Activated naive CD4-positive, alpha-beta T cell treated with anti-CD3 and anti-CD28 coated beads for 36 hours (primary cell): ENCODE data around the gene GRK2. TPM values are rescaled to one million over a fixed set of nuclear protein-coding genes. Genes with fewer than 3 reads are reported as not detected.

Experiments used
- CTCF ChIA-PET: fragments of 350-600 bp; sonication (Branson Sonifier 250); formaldehyde crosslinking; loops from one replicate; lab custom pipeline; 2021; ENCODE audit warnings: antibody characterized with exemption; lab: Charles Lee
- DNase-seq: peaks from one replicate; pipeline ENCODE4 v3.0.0-alpha.2; 2020
- H3K27ac Mint-ChIP-seq: one replicate; pipeline ENCODE4 v1.8.0; 2021; ENCODE audit warnings: mild to moderate bottlenecking, mixed read lengths
- H3K27me3 Mint-ChIP-seq: one replicate; pipeline ENCODE4 v1.8.0; 2021; ENCODE audit warnings: low read depth, mixed read lengths
- H3K36me3 Mint-ChIP-seq: one replicate; pipeline ENCODE4 v1.8.0; 2021; ENCODE audit warnings: low read depth, mixed read lengths
- H3K4me1 Mint-ChIP-seq: one replicate; pipeline ENCODE4 v1.8.0; 2021; ENCODE audit warnings: low read depth, mixed read lengths
- H3K4me3 Mint-ChIP-seq: one replicate; pipeline ENCODE4 v1.8.0; 2021; ENCODE audit warnings: mild to moderate bottlenecking, moderate library complexity, mixed read lengths
- H3K9me3 Mint-ChIP-seq: one replicate; pipeline ENCODE4 v1.8.0; 2021; ENCODE audit warnings: mixed read lengths
- intact Hi-C: fragments of 100-400 bp; cut with micrococcal nuclease; formaldehyde crosslinking; loops from one replicate; pipeline ENCODE4 v1.15.1; 2023
- total RNA-seq, 2 experiments: library from RNA; stranded (reverse); gene quantifications; one replicate each; pipeline ENCODE4 v1.2.3, GENCODE V29; 2021

GRK2 gene
- total RNA-seq, 2 experiments from 2014 or later = 293 to 295 TPM

- Mint-ChIP-seq H3K4me1 (no peaks in the 10 kb centered on the region), H3K27me3 (no peaks in the 10 kb centered on the region), H3K27ac (no peak overlapping the region), H3K4me3 (no peak overlapping the region), H3K9me3 (no peaks in the 10 kb centered on the region), H3K36me3 (no peaks in the 10 kb centered on the region)
- DNase-seq = no peak
- CTCF ChIA-PET = interaction anchor here (1.0 to 4.4 kb wide), 4 partner anchors 12 to 50 kb away, joined by 3 to 17 read pairs (median 9); no protein-coding TSS in a partner anchor
- intact Hi-C loops = no loop called here
Observed at GRCh38 chr11:67332081-67332691, 65.9 kb downstream of the GRK2 start.

Other genes with a start within 250 kb of the GRK2 start
- not detected for gene SYT12, start 243.3 kb upstream of the GRK2 start, total RNA-seq
- gene RHOD, start 209.6 kb upstream of the GRK2 start, total RNA-seq = under 1 TPM; 0.64 to 0.98 TPM
- gene KDM2A, start 147.2 kb upstream of the GRK2 start, total RNA-seq = 10 to 100 TPM; 57.7 to 58.8 TPM
- gene ANKRD13D, start 22.8 kb downstream of the GRK2 start, total RNA-seq = 10 to 100 TPM; 56.2 to 61.9 TPM
- gene SSH3, start 37.1 kb downstream of the GRK2 start, total RNA-seq = 1 to 10 TPM; 4.1 to 5.4 TPM
- 10 to 100 TPM; 40.7 to 42.0 TPM for gene POLD4, start 87.1 kb downstream of the GRK2 start, total RNA-seq
- gene CLCF1, start 107.1 kb downstream of the GRK2 start, total RNA-seq = not detected
- gene RAD9A, start 125.5 kb downstream of the GRK2 start, total RNA-seq = 10 to 100 TPM; 29.5 to 30.7 TPM
- 100 to 1,000 TPM; 202 to 204 TPM for gene PPP1CA, start 135.4 kb downstream of the GRK2 start, total RNA-seq
- gene TBC1D10C, start 137.6 kb downstream of the GRK2 start, total RNA-seq = 10 to 100 TPM; 73.7 to 81.4 TPM
- gene CARNS1, start 149.2 kb downstream of the GRK2 start, total RNA-seq = 1 to 10 TPM in 1 of 2 experiments, under 1 TPM in 1; 0.91 to 2.0 TPM
- 10 to 100 TPM; 50.7 to 51.2 TPM for gene RPS6KB2, start 162.0 kb downstream of the GRK2 start, total RNA-seq
- 10 to 100 TPM; 56.8 to 62.4 TPM for gene PTPRCAP, start 171.2 kb downstream of the GRK2 start, total RNA-seq
- gene CORO1B, start 177.0 kb downstream of the GRK2 start, total RNA-seq = 100 to 1,000 TPM; 298 to 305 TPM
- not detected for gene GPR152, start 186.3 kb downstream of the GRK2 start, total RNA-seq
- 1 to 10 TPM; 1.4 to 2.3 TPM for gene CABP4, start 188.9 kb downstream of the GRK2 start, total RNA-seq
- gene TMEM134, start 202.8 kb downstream of the GRK2 start, total RNA-seq = 10 to 100 TPM; 52.6 to 56.1 TPM
- 100 to 1,000 TPM; 163 to 166 TPM for gene AIP, start 216.6 kb downstream of the GRK2 start, total RNA-seq
- gene PITPNM1, start 238.9 kb downstream of the GRK2 start, total RNA-seq = 100 to 1,000 TPM; 112 to 127 TPM
- 10 to 100 TPM; 53.7 to 55.1 TPM for gene CDK2AP2, start 241.7 kb downstream of the GRK2 start, total RNA-seq